C4-2B (cell line): Measurements from ENCODE around the gene ABHD14A.

Experiments used
- H3K27ac ChIP-seq: fragments of 450-650 bp; 2 replicates; pipeline ENCODE4 v1.5.1; 2017
- CTCF ChIP-seq: fragments of 450-650 bp; conservative IDR thresholded peaks from 2 replicates; pipeline ENCODE4 v1.5.1; 2017; ENCODE audit warnings: mild to moderate bottlenecking
- ZFX ChIP-seq: fragments of 450-650 bp; IDR thresholded peaks from 2 replicates; pipeline ENCODE4 v1.6.1; 2017

The ABHD14A gene

GRCh38 chr3:52021489-52022268 lies 46.8 kb downstream of the ABHD14A start:
- TF ChIP-seq ZFX (no peak), CTCF (no peak)
- no peak overlapping the region for H3K27ac ChIP-seq

- TF ChIP-seq ZFX (no peak), CTCF (no peak)
Measured at GRCh38 chr3:52022323-52023100, 47.6 kb downstream of the ABHD14A start.

GRCh38 chr3:52023101-52023770 lies 48.4 kb downstream of the ABHD14A start:
- no peak overlapping the region for H3K27ac ChIP-seq
- TF ChIP-seq CTCF (no peak), ZFX (no peak)

More at GRCh38 chr3:52022323-52023100, 47.6 kb downstream of the ABHD14A start:
- H3K27ac ChIP-seq = no peak overlapping the region

- H3K27ac ChIP-seq = no peak overlapping the region
- TF ChIP-seq ZFX = no peak
- no peak for TF ChIP-seq CTCF
Measured at GRCh38 chr3:52023860-52024764, 49.2 kb downstream of the ABHD14A start.

GRCh38 chr3:52024765-52025452 lies 50.0 kb downstream of the ABHD14A start:
- H3K27ac ChIP-seq = no peak overlapping the region

More at GRCh38 chr3:52024765-52025452, 50.0 kb downstream of the ABHD14A start:
- TF ChIP-seq CTCF = no peak
- no peak for TF ChIP-seq ZFX
